Activated CD8-positive, alpha-beta memory T cell treated with anti-CD3 and anti-CD28 coated beads, Interleukin-2, amount 50 U/mL, for 1 hour (primary cell): ENCODE measurements around the gene PKLR.
"Not testable (repeated sequence)": the region's sequence is repeated elsewhere in the genome, so short reads cannot be mapped to it uniquely, and the experiment has no call there.

Source experiments
- DNase-seq: peaks from one replicate; pipeline ENCODE4 v3.0.0-alpha.2; 2020; ENCODE audit errors: extremely low read depth

PKLR gene

GRCh38 chr1:155255243-155256007 is 45.8 kb downstream of the PKLR start, which contains the start of gene ENTREP3:
Gene ENTREP3 (minus strand): TSS chr1:155255483. CDS start chr1:155254877, 606 bp downstream.
- no peak for DNase-seq

- no peak for DNase-seq
Observed at GRCh38 chr1:155254714-155255242, 46.5 kb downstream of the PKLR start.

GRCh38 chr1:155254228-155254713 is 47.0 kb downstream of the PKLR start:
- DNase-seq, result no peak

GRCh38 chr1:155253797-155254196 is 47.4 kb downstream of the PKLR start:
- DNase-seq, result no peak

GRCh38 chr1:155253208-155253607 is 48.0 kb downstream of the PKLR start:
- DNase-seq, result no peak

GRCh38 chr1:155251566-155251965 is 49.7 kb downstream of the PKLR start:
- no peak for DNase-seq

GRCh38 chr1:155250633-155251449 is 50.4 kb downstream of the PKLR start:
- DNase-seq, result peak; percentile 86

GRCh38 chr1:155250246-155250632 is 51.0 kb downstream of the PKLR start:
- no peak for DNase-seq

- no peak for DNase-seq
Observed at GRCh38 chr1:155247667-155248553, 53.3 kb downstream of the PKLR start.

- not testable (repeated sequence) for DNase-seq
Observed at GRCh38 chr1:155246796-155247195, 54.4 kb downstream of the PKLR start.

GRCh38 chr1:155245163-155245524 is 56.1 kb downstream of the PKLR start:
- DNase-seq, result no peak

GRCh38 chr1:155244368-155245162 is 56.7 kb downstream of the PKLR start:
- peak; percentile 94 for DNase-seq

- no peak for DNase-seq
Observed at GRCh38 chr1:155242805-155243358, 58.4 kb downstream of the PKLR start.

GRCh38 chr1:155241841-155242264 is 59.4 kb downstream of the PKLR start:
- DNase-seq, result no peak

- peak; percentile 43 for DNase-seq
Observed at GRCh38 chr1:155241069-155241679, 60.1 kb downstream of the PKLR start.
